ENCODE results near the gene CCDC178. TPM values are rescaled to one million over a fixed set of nuclear protein-coding genes. Genes with fewer than 3 reads are reported as not detected.
"Not testable (repeated sequence)": the region's sequence is repeated elsewhere in the genome, so short reads cannot be mapped to it uniquely, and the experiment has no call there.

Gene CCDC178
- total RNA-seq, 1 experiment from 2014 or later: not detected

GRCh38 chr18:33404244-33404873 is 36.2 kb downstream of the CCDC178 start:
- BruUV-seq (replicated peaks): no TSS peak
- CTCF ChIA-PET: no interaction called here
- Histone ChIP-seq H3K9me3 (ENCODE audit: insufficient read depth, low read depth) (no peaks in the 10 kb centered on the region), H3K79me2 (ENCODE audit: low read depth) (no peaks in the 10 kb centered on the region), H2AFZ (no peak overlapping the region), H3F3A (ENCODE audit: insufficient read depth, low read depth) (no peaks in the 10 kb centered on the region), H3K4me3 (no peak overlapping the region), H4K20me1 (ENCODE audit: insufficient read depth) (no peaks in the 10 kb centered on the region), H3K27ac (no peak overlapping the region), H3K9me2 (ENCODE audit: insufficient read depth) (no peaks in the 10 kb centered on the region), H3K4me1 (replicated peaks; ENCODE audit: insufficient read depth) (no peaks in the 10 kb centered on the region), H3K36me3 (ENCODE audit: low read depth) (no peaks in the 10 kb centered on the region), H3K4me2 (no peak overlapping the region), H3K27me3 (ENCODE audit: insufficient read depth, low read depth) (no peaks in the 10 kb centered on the region)
- POLR2A ChIA-PET (ENCODE audit: unreplicated experiment): no interaction called here
- TF ChIP-seq CTCF (conservative IDR thresholded peaks at IDR 0.05) (peak; percentile 45; the same call in 1 of the 2 replicates), EZH2 (IDR thresholded peaks at IDR 0.05; ENCODE audit: low read depth) (no peak)
- intact Hi-C loops (cut with micrococcal nuclease; ENCODE audit: unreplicated experiment): loop anchor here (10.0 kb wide), 1 partner anchor 420 kb away; no protein-coding TSS in a partner anchor
- DNase-seq: no peak

GRCh38 chr18:33398939-33399338 is 41.6 kb downstream of the CCDC178 start:
- CTCF ChIA-PET; H3K36me3 ChIP-seq (ENCODE audit: low read depth); intact Hi-C loops (cut with micrococcal nuclease; ENCODE audit: unreplicated experiment); H3K4me2 ChIP-seq; H3F3A ChIP-seq (ENCODE audit: insufficient read depth, low read depth); H3K27me3 ChIP-seq (ENCODE audit: insufficient read depth, low read depth); H3K79me2 ChIP-seq (ENCODE audit: low read depth); H3K4me1 ChIP-seq (replicated peaks; ENCODE audit: insufficient read depth); H3K9me3 ChIP-seq (ENCODE audit: insufficient read depth, low read depth); H4K20me1 ChIP-seq (ENCODE audit: insufficient read depth); H3K9me2 ChIP-seq (ENCODE audit: insufficient read depth); H3K27ac ChIP-seq; POLR2A ChIA-PET (ENCODE audit: unreplicated experiment); BruUV-seq (replicated peaks); H3K4me3 ChIP-seq; H2AFZ ChIP-seq; DNase-seq: not testable (repeated sequence)

- intact Hi-C loops (cut with micrococcal nuclease; ENCODE audit: unreplicated experiment): no loop called here
- Histone ChIP-seq H4K20me1 (ENCODE audit: insufficient read depth) (no peaks in the 10 kb centered on the region), H3K4me3 (no peak overlapping the region), H2AFZ (no peak overlapping the region), H3K4me2 (no peak overlapping the region), H3K9me3 (ENCODE audit: insufficient read depth, low read depth) (no peaks in the 10 kb centered on the region), H3K79me2 (ENCODE audit: low read depth) (no peaks in the 10 kb centered on the region), H3K27ac (no peak overlapping the region), H3K27me3 (ENCODE audit: insufficient read depth, low read depth) (no peaks in the 10 kb centered on the region), H3F3A (ENCODE audit: insufficient read depth, low read depth) (no peaks in the 10 kb centered on the region), H3K36me3 (ENCODE audit: low read depth) (no peaks in the 10 kb centered on the region), H3K9me2 (ENCODE audit: insufficient read depth) (no peaks in the 10 kb centered on the region), H3K4me1 (replicated peaks; ENCODE audit: insufficient read depth) (no peaks in the 10 kb centered on the region)
- POLR2A ChIA-PET (ENCODE audit: unreplicated experiment): no interaction called here
- no peak for TF ChIP-seq EZH2 (IDR thresholded peaks at IDR 0.05; ENCODE audit: low read depth)
- CTCF ChIA-PET: no interaction called here
- no TSS peak for BruUV-seq (replicated peaks)
- DNase-seq: no peak
These were observed 64.7 kb downstream of the CCDC178 start for GRCh38 chr18:33375829-33376228.

- Histone ChIP-seq H3K9me3 (ENCODE audit: insufficient read depth, low read depth) (no peaks in the 10 kb centered on the region), H3K36me3 (ENCODE audit: low read depth) (no peaks in the 10 kb centered on the region), H3K4me3 (no peak overlapping the region), H3K79me2 (ENCODE audit: low read depth) (no peaks in the 10 kb centered on the region), H3K27me3 (ENCODE audit: insufficient read depth, low read depth) (no peaks in the 10 kb centered on the region), H3K4me2 (no peak overlapping the region), H4K20me1 (ENCODE audit: insufficient read depth) (no peaks in the 10 kb centered on the region), H3F3A (ENCODE audit: insufficient read depth, low read depth) (no peaks in the 10 kb centered on the region), H2AFZ (no peak overlapping the region), H3K27ac (no peak overlapping the region), H3K4me1 (replicated peaks; ENCODE audit: insufficient read depth) (no peaks in the 10 kb centered on the region), H3K9me2 (ENCODE audit: insufficient read depth) (no peaks in the 10 kb centered on the region)
- ChIA-PET CTCF (no interaction called here), POLR2A (ENCODE audit: unreplicated experiment) (no interaction called here)
- no peak for DNase-seq
- no TSS peak for BruUV-seq (replicated peaks)
- intact Hi-C loops (cut with micrococcal nuclease; ENCODE audit: unreplicated experiment): no loop called here
- TF ChIP-seq CTCF (conservative IDR thresholded peaks at IDR 0.05) (no peak), EZH2 (IDR thresholded peaks at IDR 0.05; ENCODE audit: low read depth) (no peak)
These were observed 68.1 kb downstream of the CCDC178 start for GRCh38 chr18:33372442-33372841.

Data from PC-9 (cell line).